Stimulated activated CD8-positive, alpha-beta memory T cell treated with anti-CD3 and anti-CD28 coated beads, Interleukin-2, amount 100 ng/mL, for 48 hours (primary cell): ENCODE measurements around the gene HSBP1L1.

Experiments used
- DNase-seq, 2 donors: peaks; one replicate each; pipeline ENCODE4 v3.0.0-alpha.2; 2020; ENCODE audit warnings: low read depth in 2 of 2

HSBP1L1 gene

DNA sequence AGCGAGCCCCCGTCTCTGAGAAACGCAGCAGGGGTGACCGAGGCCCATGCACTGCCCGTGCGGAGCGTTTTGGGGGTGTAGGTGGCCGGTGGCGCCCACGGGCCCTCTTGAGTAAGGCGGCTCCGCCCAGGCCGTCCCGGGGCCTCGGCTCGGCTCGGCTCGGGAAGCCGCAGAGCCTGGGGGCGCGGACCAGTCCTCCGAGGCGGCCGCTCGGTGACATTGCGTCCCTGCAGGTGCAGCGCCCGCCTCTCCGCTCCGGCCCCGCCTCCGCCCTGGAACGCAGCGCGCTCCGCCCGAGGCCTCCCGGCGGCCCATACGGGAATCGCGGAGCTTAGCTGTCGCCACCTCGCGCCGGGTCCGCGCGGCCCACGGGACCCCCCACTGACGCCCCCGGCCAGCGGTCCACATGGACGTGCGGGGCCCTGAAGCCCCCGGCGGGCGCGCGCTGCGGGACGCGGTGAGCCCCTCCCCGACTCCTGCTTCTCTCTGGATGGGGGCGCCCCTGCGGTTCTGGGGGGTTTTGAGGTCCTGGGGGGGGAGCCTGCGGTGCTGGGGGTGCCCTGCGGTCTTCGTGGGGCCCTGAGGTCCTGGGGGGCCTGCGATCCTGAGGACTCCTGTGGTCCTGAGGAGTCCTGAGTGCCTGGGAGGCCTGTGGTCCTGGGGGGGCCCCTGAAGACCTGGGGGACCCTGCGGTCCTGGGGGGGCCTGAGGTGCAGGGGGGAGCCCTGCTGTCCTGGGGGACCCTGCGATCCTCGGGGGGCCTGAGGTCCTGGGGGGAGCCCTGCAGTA, at the start of gene HSBP1L1:
Gene HSBP1L1, plus strand, starts transcription at position 314 of the 789 bp plus-strand sequence. Its CDS starts 93 bp downstream, at position 407.
- DNase-seq: peak in 1 of 2 donors; percentile 46

GRCh38 chr18:79915161-79916127, 49.0 kb upstream of the HSBP1L1 start:
- DNase-seq: no peak

DNA sequence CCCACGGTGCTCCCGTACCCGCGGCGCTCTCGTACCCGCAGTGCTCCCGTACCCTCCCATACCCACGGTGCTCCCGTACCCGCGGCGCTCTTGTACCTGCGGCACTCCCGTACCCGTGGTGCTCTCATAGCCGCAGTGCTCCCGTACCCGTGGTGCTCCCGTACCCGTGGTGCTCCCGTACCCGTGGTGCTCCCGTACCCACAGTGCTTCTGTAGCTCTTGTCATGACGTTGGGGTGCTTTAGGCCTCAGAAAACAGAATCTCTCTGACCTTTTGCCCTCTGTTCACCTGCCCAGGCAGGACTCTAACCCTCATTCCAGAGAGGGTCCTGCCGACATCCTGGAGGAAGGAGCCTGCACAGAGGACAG, 48.3 kb upstream of the HSBP1L1 start:
- DNase-seq: no peak

- DNase-seq: no peak
Measured at GRCh38 chr18:79916546-79917168, 47.8 kb upstream of the HSBP1L1 start.

DNA sequence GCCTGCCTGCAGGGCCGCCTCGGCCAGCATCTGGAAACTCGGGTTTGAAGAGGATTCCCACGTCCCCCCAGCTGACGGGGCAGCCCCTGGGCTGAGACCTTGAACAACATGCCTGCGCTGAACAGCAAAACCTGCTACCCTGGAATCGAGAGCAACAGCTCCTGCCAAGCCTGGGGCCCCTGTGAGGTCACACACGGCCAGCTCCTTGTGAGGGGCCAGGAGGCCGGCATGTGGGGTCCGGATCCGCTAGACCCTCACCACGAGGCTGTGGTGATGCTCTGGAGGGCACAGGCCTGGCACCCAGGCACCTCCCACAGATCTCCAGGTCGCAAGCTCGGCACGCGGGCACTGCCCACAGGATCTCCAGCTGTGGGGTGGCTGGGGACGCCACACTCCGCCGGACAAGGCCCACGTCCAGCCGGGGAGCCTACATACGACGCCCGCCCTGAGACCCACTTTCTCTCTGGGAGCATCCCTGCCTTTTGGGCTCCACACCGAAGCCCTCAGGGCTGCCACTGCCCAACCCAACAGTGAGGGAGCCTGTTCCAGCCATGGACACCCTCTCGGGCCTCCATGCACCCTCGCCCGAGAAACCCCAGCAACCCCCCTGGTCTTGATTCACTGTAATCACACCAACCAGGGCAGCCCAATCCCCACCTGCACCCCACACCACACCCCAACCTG, 47.1 kb upstream of the HSBP1L1 start:
- no peak for DNase-seq

DNA sequence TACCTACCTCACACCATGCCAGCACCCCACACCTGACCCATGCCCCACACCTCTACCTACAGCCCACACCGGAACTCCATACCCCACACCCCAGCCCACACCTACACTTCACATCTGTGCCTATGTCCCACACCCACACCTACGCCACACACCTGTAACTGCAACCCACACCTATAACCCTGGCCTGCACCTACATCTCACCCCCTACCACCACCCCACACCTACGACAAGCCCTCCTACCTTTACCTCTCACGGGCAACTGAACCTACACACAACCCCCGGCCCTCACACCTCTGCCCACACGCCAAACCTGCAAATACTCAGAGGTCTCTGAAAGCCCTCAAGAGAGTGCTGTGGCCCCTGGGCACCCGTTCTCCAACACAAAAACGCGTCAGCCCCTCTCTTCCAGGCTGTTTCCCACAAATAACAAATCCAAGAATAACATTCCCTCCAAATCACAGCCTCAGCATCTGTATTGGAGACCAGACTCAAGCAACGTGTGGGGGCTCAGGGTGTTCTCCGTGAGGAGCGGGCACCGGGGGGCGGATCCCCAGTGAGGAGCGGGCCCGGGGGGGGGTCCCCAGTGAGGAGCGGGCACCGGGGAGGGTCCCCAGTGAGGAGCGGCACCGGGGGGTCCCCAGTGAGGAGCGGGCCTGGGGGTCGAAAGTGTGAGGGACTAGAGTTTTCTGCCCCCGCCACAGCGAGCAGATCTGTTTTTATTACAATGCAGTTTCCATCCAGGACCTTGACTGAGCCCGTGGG, 46.4 kb upstream of the HSBP1L1 start:
- no peak for DNase-seq

DNA sequence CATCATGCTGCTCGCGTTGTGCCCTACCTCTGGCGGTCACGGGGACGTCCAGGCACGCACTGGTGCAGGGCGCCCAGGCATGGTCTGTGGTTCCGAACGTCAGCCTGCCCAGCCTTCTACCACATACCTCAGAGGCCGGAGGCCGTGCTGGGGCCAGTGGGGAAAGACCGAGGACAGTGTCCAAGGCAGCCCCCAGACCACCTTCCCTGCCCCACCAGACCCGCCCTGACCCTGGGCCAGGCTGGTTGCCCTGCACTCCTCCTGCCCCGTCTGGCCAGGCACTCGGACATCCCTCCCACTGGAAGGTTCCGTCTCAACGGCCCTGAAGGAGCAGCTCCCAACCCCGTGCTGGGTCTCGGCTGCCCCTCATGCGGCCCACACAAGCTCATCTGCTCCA, 45.8 kb upstream of the HSBP1L1 start:
- DNase-seq: no peak

- DNase-seq: no peak
Measured at GRCh38 chr18:79919089-79919488, 45.4 kb upstream of the HSBP1L1 start.

DNA sequence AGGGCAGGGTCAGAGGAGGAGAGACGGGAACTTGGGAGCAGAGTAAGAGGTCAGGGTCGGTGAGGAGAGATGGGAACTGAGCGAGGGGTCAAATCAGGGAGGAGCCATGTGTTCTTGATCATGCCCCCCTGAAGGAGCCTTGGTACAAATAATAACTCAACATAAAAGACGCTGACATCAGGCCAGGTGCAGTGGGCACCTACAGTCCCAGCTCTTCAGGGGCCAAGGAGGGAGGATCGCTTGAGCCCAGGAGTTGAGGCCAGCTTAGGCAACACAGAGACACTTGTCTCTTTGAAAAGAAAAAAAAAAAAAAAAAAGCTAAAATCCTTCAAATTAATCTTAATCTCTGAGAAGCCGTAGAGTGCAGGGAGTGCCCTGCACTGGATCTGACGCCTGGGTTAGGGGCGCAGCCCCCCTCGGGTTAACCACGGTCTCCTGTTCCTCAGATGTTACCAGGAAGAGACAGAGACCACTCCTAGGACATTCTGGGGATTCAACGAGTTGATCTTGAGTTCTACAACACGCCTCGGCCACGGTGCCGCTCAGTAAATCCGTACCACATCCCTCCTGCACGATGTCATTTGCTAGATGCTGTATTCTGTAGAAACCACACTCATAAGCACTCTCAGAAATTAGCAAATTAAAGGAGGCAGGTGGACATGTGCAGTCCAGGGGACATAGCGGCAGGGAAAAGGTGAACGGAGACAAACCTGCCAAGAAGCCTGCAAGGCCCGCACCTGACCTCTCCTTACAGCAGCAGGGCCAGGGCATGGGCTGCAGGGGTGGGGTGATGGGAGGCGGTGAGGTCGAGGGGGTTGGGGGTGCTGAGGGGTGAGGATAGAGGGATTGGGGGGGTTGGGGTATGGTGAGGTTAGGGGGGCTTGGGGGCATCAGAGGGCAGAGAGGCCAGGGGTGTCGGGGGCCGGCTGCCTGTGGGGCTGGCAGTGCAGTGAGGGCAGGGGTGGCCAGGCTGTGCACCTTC, 42.2 kb upstream of the HSBP1L1 start:
- DNase-seq: no peak

GRCh38 chr18:79922971-79923411, 41.5 kb upstream of the HSBP1L1 start:
- no peak for DNase-seq

DNA sequence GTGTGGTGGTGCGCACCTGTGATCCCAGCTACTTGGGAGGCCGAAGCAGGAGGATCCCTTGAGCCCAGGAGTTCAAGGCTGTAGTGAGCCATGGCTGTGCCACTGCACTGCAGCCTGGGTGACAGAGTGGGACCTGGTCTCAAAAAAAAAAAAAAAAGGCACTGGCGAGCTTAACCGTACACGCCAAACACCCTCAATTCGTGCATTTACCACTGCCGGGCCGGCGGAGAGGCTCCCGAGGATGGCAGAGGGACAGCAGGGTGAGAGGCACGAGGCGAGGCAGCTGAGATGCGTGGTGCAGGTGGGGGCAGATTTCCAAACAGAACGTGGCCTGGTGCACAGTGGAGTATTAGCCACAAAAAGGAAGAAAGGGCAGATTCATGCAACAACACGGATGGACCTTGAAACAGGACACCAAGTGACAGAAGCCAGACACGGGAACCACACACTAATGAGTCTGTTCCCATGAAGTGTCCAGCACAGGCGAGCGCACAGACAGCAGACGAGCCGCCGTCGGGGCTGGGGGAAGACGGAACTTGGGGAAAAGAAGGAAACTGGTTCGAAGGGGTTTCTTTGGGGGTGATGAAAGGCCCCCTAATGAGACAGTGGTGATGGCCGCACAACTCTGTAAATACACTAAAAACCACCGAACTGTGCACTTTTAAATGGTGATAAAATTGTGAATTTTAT, 40.4 kb upstream of the HSBP1L1 start:
- DNase-seq: no peak

DNA sequence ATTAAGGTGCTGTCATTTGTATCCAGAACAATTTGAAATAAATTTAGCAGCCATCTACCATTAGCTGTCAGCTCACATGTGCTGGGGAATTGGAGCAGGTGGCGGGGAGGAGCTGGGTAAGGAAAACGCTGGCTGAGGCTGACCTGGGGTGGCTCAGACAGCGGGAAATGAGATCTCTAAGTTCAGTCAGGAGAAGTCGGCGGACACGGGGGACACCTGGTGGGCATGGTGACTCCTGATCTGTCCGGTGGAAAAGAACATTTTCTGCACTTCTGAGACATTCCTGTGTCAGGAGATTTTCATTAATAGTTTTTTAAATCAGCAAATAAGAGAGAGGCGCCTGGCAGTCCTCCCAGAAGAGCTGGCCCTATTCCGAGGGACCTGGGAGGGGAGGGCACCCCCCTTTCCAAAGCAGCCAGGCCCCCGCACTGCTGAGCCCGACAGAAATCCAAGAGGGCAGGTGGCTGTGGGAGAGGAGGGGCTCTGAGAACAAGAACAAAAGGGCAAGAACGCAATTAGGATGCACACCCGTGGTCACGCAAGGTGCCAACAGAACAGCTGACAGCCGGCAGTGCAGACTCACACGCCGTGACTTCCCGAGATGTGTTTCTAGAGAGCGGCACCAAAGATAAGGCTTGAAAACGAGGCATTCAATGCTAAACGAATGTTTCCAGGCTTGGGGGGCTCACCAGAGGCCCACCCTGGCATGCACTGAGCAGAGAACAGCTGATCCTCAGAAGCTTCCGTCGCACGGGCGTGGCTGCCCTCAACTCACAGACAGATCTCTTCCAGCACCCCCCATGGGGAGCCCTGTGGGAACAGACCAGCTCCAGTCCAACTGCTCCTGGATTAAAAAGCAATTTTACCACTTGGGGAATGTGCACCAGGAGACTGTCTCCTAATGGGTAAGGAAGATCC, 39.4 kb upstream of the HSBP1L1 start:
- no peak for DNase-seq

DNA sequence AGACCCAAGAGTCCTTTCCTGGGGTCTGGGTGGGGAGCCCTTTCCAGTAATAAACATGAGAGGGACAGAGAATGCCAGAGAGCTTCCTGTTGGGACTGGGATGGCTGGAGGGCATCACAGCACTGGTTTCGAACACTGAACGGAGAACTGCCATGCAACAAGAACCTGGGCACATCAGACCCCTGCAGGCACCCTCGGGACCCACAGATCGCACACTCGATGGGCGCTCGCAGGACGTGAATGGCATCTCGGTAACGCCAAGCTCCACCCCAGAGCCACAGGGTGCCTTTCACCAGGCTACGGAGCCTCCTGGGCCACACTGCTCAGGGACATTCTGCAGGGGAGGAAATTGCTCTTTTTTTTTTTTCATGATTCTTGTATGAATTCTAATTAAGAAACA, 38.1 kb upstream of the HSBP1L1 start:
- DNase-seq: no peak

- no peak for DNase-seq
Measured at GRCh38 chr18:79926715-79927606, 37.5 kb upstream of the HSBP1L1 start.

DNA sequence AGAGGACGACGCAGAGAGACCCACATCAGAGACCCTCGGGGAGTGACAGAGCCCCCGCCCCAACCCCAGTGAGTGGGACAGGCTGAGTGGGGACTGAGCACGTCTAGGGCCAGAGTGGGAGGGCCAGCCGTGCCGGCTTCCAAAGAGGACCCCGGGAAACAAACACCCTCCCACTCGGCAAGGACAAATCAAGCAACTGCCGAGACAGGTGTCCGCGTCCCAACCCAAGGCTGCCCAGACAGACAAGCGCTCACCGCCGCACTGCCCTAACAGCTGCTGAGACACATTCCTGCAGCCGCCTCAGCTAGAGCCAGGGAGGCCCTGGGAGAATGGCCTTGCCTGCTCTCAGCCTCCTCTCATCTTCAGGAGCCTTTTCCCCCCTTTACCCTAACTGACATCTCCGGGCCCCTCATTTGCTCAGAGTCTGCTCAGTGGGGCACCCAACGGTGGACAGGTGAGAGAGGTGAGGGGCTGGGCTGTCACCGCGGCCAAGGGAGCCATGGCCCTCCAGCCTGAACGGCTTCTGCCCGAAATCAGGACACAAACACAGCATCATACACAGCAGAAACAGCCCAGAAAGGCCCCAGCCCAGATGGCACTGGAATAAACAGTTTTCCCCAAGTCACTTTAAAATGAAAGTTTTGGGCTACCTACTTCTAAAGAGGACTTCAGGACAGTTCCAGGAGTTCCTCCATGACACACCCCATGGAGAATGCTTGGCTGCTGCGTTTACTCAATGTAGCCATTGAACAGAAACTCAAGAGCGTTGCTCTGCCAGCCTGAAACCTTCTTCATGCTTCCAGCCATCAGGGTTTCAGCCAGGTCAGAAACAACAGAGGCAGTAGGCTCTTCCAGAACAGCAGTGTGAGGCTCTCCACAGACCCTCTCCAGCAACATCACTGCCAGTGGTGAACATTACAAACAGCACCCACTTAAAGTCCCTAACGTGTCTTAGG, 36.6 kb upstream of the HSBP1L1 start:
- DNase-seq: no peak

DNA sequence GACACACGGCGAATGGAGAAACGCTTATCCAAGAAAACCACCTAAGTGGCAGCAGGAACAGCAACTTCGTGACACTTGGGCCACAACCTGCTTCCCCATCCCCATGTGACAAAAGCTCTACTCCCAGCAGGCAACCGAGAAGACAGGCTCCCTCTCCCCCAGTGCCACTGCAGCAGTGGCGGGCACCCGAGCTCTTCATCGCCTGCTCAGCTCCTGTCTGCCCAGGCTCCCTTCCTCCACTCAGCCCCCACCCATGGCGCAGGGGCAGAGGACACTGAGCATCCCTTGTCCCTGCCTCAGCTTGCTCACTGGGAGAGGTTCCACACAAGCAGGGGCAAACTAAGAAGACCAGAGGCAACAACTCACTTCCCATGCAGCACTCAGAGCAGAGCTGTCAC, 35.9 kb upstream of the HSBP1L1 start:
- DNase-seq: no peak
